Sciatic nerve (tissue), 2 donors: ENCODE measurements around the gene ZNF84. TPM values are rescaled to one million over a fixed set of nuclear protein-coding genes. Genes with fewer than 3 reads are reported as not detected.

ENCODE experiments used
- ATAC-seq: fragments of 200-7000 bp; cut with Tn5 transposase; one replicate; pipeline ENCODE4 v1.9.1; 2020; ENCODE audit warnings: mild to moderate bottlenecking, moderate library complexity
- DNase-seq: peaks from one replicate; pipeline ENCODE4 v3.0.0-alpha.2; 2020; ENCODE audit warnings: low spot score
- intact Hi-C: fragments of 100-400 bp; cut with DNase I; formaldehyde crosslinking; loops from one replicate; pipeline ENCODE4 v1.14.2; 2022
- total RNA-seq: library from RNA; stranded (reverse); fragmentation: NEBNext Ultra II Directional; extraction: Animal tissue kit (Norgen Biotek cat#: 25700); gene quantifications from one replicate; pipeline ENCODE4 v1.2.1, GENCODE V29; 2021
- donor health status: DM: no; HTN: no; CAD: no.
- donor health status: DM: no; HTN: no; CAD: no.

The ZNF84 gene
- total RNA-seq, 1 donor from 2014 or later: 39.3 TPM

GRCh38 chr12:133107121-133107520, 69.8 kb downstream of the ZNF84 start:
- ATAC-seq (no peak), DNase-seq (no peak)
- intact Hi-C loops: no loop called here

GRCh38 chr12:133108150-133108549, 70.8 kb downstream of the ZNF84 start:
- DNase-seq (no peak), ATAC-seq (no peak)
- intact Hi-C loops: no loop called here

Other genes starting within 250 kb of the ZNF84 start
- gene GOLGA3, start 208.6 kb upstream of the ZNF84 start, total RNA-seq: 60.6 TPM
- gene CHFR, start 149.9 kb upstream of the ZNF84 start, total RNA-seq: 45.5 TPM
- gene ZNF605, start 81.2 kb upstream of the ZNF84 start, total RNA-seq: 19.4 TPM
- gene ZNF26, start 51.1 kb upstream of the ZNF84 start, total RNA-seq: 18.0 TPM
- 17.6 TPM for gene ZNF140, start 43.4 kb downstream of the ZNF84 start, total RNA-seq
- gene ZNF891, start 92.8 kb downstream of the ZNF84 start, total RNA-seq: 5.5 TPM
- 15.1 TPM for gene ZNF10, start 93.1 kb downstream of the ZNF84 start, total RNA-seq
- 25.8 TPM for gene ZNF268, start 144.0 kb downstream of the ZNF84 start, total RNA-seq
- not detected for gene ANHX, start 198.4 kb downstream of the ZNF84 start, total RNA-seq